GM12873 (cell line): ENCODE data around the gene RNF186.

Source experiments
- TF ChIP-seq, protein P1 (sequence below): IDR thresholded peaks from 2 replicates; pipeline ENCODE4 v1.5.1; 2012; ENCODE audit warnings: low read depth, mild to moderate bottlenecking, moderate library complexity, low read length, control low read depth; ENCODE audit not compliant: insufficient read depth; ENCODE audit errors: missing control alignments

Gene RNF186

DNA sequence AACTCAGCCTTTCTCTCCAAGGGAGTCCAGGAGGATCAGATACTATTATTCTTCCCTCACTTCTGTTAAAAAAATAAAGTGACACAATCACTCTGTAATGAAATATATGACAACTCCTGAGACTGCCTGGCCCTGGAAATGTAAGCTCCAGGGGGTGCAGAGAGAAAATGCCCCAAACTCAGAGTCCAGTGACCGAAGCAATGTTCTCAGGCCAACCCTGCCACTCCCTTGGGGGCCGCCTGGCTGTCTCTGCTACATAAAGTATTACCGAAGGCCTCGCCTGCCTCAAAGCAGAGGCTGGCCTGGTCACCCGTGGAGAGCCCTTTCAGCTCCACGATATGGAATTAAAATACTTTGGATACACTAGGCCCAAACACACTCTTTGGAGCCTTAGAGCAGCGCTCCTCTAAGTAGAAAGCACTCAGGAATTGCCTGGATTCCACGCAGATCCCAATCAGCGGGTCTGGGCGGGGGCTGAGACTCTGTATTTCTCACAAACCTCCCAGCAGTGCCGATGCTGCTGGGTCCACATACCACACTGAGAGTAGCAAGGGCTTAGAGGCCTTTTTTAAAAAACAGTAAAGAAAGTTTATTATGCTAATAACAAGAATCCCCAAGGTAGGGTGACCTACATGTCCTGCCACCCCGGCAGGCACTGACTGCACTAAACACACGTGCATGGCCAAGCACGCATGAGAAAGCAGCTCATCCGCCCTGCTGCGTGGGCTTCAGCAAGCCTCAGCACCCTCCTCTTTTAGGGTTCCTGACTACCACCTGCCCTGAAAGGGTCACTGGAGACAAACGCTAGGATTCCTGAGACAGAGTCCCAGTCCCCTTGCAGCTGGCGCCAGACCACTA is 46.5 kb downstream of the RNF186 start:
- TF ChIP-seq, protein P1, sequence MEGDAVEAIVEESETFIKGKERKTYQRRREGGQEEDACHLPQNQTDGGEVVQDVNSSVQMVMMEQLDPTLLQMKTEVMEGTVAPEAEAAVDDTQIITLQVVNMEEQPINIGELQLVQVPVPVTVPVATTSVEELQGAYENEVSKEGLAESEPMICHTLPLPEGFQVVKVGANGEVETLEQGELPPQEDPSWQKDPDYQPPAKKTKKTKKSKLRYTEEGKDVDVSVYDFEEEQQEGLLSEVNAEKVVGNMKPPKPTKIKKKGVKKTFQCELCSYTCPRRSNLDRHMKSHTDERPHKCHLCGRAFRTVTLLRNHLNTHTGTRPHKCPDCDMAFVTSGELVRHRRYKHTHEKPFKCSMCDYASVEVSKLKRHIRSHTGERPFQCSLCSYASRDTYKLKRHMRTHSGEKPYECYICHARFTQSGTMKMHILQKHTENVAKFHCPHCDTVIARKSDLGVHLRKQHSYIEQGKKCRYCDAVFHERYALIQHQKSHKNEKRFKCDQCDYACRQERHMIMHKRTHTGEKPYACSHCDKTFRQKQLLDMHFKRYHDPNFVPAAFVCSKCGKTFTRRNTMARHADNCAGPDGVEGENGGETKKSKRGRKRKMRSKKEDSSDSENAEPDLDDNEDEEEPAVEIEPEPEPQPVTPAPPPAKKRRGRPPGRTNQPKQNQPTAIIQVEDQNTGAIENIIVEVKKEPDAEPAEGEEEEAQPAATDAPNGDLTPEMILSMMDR = no peak

DNA sequence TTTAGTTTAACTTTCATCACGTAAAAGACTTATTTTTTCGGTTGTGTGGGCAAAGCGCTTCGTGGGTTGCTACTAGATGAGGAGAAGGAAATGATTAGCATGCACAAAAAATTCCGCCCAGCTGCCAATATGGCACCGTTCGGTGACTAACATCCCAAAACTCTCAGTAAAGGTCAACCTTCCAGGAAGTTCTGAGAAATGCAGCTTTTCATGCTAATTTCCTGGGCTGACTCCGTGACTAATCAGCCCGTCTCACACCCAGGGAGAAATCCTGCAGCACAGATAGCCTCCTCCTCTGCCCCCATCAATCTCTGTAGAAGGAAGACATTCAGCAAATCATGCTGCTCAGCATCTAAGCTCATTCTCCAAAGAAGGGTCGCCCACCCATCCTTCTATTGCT is 49.5 kb downstream of the RNF186 start:
- TF ChIP-seq, protein P1 = no peak

DNA sequence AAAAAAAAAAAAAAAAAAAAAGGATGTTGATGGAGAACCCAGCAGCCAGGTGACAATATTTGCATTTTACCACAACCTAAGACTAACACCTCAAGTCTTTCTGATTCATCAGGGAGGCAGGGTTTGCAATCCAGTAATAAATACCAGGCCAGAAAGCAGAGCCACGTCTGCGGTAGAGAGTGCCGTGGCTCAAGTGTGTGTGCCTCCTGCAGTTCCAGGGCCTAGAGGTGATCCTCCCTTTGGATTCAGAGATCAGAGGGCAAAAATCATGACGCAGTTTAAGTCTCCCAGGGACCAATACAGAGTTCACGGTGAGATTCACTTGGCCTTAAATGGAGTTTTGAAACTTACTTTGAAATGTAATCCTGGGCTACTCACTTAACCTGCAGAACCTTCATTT is 50.2 kb downstream of the RNF186 start:
- TF ChIP-seq, protein P1 = no peak
